Amniotic epithelial cell (primary cell): Measurements from ENCODE around the gene ELK3.

Experiments
- DNase-seq: peaks from one replicate; pipeline ENCODE4 v3.0.0-alpha.2; 2010; ENCODE audit warnings: low read depth

The ELK3 gene

DNA sequence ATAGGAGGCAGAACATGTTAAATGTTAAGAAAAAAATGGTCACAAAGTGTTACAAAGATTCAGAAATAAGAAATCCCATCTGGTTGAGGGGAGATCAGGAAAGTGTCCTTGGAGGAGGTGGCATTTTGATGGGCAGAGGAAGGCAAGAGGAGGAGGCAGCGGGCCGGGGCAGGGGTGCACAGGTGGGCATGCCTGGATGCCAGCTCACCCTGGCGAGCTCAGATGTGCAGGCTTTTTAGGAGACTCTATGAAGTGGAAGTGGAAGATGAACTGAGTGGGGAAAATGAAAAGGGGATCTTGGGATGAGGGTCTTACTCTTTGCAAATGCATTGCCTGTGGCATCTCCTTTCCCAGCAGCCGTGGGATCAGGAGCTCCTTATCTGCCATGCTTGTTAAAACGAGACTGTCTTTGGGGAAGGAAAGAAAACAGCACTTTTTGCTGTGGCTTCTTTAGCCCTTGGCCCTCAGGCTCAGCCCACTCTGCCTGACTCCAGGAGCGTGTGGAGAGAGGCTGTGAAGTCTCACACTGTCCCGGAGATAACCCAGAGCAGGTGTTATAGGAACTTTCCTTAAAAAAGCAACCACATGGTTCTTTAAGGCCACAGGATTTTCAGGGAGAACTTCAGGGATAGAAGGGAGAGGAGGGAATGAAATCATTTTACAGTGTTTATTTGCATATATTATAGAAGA is 62.6 kb downstream of the ELK3 start:
- no peak for DNase-seq

GRCh38 chr12:96257550-96258103 is 63.5 kb downstream of the ELK3 start:
- DNase-seq, result no peak

GRCh38 chr12:96258104-96258961 is 64.2 kb downstream of the ELK3 start:
- no peak for DNase-seq

DNA sequence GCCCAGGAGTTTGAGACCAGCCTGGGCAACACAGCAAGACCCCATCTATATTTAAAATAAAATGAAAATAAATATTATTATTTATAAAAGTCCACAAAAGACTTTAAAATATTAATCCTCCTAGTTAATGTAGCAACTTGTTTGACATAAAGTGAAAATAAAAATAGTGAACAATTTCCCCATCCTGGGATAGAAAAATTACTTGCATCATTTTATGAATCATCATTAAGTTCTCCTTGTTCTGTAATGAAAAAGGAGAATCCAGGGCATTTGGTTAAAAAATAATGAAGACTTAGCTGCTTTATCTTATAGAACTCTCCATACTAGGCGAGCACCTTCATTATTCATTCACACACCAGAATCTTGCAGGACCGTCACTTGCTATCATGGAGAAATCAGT is 66.1 kb downstream of the ELK3 start:
- peak; percentile 41 for DNase-seq

DNA sequence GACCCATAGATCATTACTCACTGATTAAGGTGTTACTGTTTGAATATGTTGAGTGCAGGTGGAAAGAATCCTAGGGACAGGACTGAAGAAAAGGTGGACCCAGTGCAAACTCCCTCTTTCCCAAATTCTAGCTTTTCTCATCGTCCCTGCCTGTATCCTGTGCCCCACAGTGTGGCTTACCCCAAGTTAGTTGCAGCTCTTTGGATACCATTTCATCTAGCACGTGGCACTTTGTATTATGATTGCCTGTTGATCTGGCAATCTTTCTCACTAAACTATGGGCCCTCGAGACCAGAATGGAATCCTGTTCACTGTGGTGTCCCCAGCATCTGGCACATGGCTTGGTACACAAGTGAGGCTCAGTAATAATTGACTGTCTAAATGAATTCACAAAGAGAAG is 66.5 kb downstream of the ELK3 start:
- DNase-seq, result no peak

- DNase-seq, result no peak
These were observed 67.4 kb downstream of the ELK3 start for GRCh38 chr12:96261557-96261956.

DNA sequence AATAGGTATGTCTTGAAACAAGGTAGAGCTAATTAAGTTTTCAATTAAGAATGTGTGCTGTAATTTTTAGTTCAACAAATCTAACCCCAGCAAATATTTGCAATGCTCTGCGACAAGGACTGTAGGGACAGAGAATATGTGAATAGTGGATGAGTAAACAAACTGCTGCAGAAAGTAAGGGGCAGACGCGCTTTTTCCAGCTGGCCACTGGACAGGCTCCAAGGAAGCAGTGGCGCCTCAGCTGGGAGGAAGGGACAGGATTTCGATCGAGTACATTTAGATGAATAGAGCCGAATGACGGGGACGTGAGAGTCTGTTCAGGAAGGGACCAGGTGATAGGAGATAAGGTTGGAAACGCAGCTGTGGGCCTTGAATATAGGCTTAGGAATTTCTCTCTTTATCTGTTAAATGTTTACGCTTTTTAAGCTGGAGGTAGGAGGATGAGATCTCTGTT is 69.3 kb downstream of the ELK3 start:
- no peak for DNase-seq

GRCh38 chr12:96265400-96265799 is 71.2 kb downstream of the ELK3 start:
- DNase-seq, result no peak

- DNase-seq, result no peak
These were observed 71.7 kb downstream of the ELK3 start for GRCh38 chr12:96265836-96266235.

DNA sequence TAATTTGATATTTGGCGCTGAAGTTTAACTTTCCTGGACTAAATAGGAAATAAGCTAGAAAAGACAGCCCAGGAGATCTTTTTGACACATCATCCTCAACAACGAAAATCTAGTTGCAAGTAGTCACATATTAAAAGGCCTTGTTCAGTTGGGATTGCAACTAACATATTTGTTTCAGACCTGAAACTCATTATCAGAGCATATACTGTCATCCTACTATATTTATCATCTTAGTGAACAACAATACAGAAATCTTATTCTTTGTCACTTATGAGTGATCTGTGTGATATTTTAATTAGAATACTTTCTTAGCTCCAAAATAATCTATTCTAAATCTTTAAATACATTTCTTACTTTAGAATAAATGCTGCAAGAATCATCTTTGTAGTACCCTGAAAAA is 72.1 kb downstream of the ELK3 start:
- DNase-seq, result no peak

GRCh38 chr12:96271469-96272199 is 77.5 kb downstream of the ELK3 start:
- DNase-seq, result peak; percentile 57

GRCh38 chr12:96274331-96274730 is 80.2 kb downstream of the ELK3 start:
- peak; percentile 68 for DNase-seq

- DNase-seq, result no peak
These were observed 91.0 kb downstream of the ELK3 start for GRCh38 chr12:96285158-96285557.

DNA sequence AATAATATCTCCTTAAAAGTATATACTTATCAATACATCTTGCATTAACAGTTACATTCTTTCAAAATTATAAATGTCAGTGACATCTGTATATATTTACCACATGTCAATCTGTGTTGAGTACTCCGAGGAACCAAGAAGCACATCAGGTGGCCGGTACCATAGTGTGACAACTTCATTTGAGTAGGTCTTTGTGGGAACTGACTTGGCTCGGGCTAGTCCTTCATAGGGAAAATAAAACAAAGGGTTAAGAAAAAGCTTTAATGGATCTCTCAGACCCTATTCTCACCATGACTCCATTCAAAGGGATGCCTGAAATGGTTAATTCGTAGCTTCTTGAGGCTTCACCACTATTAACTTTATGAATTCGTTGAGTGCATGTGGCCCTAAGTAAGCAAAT is 94.9 kb downstream of the ELK3 start:
- no peak for DNase-seq

DNA sequence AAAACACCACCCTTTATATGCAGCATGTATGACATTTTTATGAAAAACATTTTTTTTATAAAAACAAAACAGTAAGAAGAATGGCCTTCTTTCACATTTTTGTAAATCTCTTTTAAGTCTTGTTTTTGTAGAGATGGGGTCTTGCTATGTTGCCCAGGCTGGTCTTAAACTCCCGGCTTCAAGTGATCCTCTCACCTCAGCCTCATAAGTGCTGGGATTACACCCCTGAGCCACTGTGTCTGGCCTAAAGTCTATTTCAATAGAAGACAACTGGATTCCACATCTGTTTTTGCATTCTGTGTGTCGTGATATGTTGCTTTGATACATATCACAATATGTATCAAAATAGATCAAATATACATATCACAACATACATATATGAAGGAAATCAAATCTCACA is 98.9 kb downstream of the ELK3 start:
- no peak for DNase-seq

- DNase-seq, result peak; percentile 84
These were observed 100.7 kb downstream of the ELK3 start for GRCh38 chr12:96294831-96295230.

GRCh38 chr12:96295532-96296160 is 101.5 kb downstream of the ELK3 start:
- DNase-seq, result peak; percentile 17

GRCh38 chr12:96297504-96297903 is 103.3 kb downstream of the ELK3 start:
- no peak for DNase-seq

GRCh38 chr12:96300064-96300463 is 105.9 kb downstream of the ELK3 start:
- DNase-seq, result no peak

DNA sequence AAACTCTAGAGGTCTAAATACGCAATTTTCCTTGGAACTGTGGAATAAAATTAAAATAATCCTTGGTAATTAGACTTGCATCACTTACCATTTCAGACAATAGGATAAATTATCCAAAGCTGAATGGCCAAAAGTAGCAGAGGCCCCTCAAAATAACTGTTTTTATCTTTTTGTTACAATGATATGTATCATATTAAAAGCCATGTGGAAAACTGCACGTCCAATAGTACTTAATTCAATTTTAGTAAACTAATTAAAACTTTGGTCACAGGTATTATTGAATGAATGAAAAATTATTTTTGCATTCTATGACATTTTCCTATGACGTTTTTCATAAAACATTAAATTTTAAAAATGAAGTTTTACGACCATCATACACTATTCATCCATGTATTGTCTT is 107.6 kb downstream of the ELK3 start:
- no peak for DNase-seq

DNA sequence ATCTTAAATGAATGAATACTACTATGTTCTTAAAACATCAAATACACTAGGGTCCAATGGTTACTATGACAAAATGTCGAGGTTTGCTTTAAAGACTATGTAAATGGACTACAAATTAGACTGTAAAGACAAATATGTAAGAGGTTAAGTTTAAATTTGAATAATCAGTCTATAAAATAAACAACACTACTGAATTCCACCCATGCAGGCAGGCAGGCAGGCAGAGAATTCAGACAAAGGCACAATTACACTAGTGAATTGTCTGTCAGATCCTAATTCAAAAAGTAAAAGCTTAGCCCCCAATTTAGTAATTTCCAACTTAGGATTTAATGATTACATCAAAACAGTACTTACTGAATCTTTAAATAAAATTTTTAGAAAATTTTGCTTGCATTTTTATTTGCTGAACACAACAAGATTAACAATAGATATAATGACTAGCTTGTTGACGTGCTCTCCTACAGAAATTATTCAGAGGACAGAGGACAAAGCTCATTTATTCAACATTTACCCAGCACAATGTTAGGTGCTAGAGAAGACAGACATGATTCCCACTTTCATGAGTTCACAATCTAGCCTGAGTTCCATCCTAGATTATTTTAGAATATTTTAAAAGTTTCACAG is 108.6 kb downstream of the ELK3 start:
- DNase-seq, result no peak

- no peak for DNase-seq
These were observed 109.5 kb downstream of the ELK3 start for GRCh38 chr12:96303653-96304052.
